ENCODE results near the gene NAXD. TPM values are rescaled to one million over a fixed set of nuclear protein-coding genes. Genes with fewer than 3 reads are reported as not detected.

The NAXD gene
- total and polyA plus RNA-seq, 10 of the 15 experiments (the other 5 are each of a cell fraction or from before 2014, with no cell fraction given) = 1.5 to 36.2 (median 23.8) TPM

DNA sequence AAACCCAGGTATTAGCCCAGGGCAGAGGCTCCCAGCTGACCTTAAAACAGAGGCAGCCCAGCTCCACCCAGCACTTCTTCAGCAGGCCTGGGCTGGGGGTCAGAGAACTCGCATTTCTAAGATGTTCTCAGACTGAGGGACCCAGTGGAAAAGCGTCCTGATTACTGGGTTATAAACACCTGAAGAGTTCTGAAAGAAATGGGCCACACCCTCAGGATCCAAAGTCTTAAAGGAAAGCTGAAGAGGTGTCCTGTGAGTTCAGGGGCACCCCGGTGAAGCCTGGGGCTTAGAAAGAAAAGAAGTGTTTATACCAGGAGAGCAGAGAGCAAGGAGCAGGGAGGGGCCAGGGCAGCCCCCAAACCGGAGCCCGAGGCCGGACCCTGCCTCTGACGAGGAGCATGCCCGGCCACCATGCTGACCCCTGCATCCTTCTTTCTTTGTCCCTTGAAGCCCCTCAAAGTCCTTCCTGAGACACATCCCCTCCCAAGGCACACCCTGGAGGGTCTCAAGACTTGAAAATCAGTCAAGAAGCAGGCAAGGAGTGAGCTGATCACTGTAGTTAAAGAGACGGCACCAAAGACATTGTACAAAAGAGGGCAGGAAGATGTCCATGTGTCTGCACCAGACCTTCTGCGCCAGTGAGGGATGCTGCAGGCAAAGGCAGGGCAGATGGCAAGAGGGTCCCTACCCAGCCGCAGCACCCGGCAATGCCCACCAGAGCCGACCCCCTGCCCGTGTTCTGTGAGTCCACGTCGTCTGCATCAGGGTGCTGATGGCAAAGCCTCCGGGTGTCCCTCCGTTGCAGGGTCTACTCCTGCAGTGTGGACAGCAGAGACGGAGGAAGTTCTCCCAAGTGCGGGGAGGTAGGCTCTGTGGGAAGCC is 43.2 kb upstream of the NAXD start:
- H4K20me1 ChIP-seq (ENCODE audit: control insufficient read depth, insufficient read depth) = no peaks in the 10 kb centered on the region
- BruUV-seq (replicated peaks) = no TSS peak
- no peaks in the 10 kb centered on the region for H3K79me2 ChIP-seq (ENCODE audit: control insufficient read depth, insufficient read depth, low read length)
- no peaks in the 10 kb centered on the region for H3K9me3 ChIP-seq (replicated peaks; ENCODE audit: control insufficient read depth, insufficient read depth, low read length)
- H3K9ac ChIP-seq (ENCODE audit: control insufficient read depth, insufficient read depth, low read length) = no peak overlapping the region
- FAIRE-seq (no peak), ATAC-seq (no peak), DNase-seq (ENCODE audit: low read depth, low spot score) (no peak)
- in situ Hi-C loops (cut with MboI) = no loop called here
- POLR2A ChIA-PET = no interaction called here
- no peaks in the 10 kb centered on the region; a peak in 1 of 4 replicates for H3K27me3 ChIP-seq (replicated peaks in 1 of 2; ENCODE audit: control insufficient read depth in 2 of 2, insufficient read depth in 2 of 2, low read length in 1 of 2)
- no peak overlapping the region for H3K27ac ChIP-seq (ENCODE audit: control insufficient read depth, insufficient read depth)
- SMC1A ChIA-PET (ENCODE audit: uncharacterized antibody, unreplicated experiment) = interaction anchor here (1.0 to 1.1 kb wide), 2 partner anchors 23 to 45 kb away, joined by 3 read pairs; no protein-coding TSS in a partner anchor
- H3K4me1 ChIP-seq (ENCODE audit: control insufficient read depth, insufficient read depth, low read length) = peaks cover 18% of the 10 kb centered on the region
- no peak overlapping the region for H2AFZ ChIP-seq (ENCODE audit: control insufficient read depth, low read depth, low read length)
- 55% methylated on average over 20 of the region's 20 CpGs for WGBS (ENCODE audit: insufficient coverage, insufficient replicate concordance, low lambda C conversion rate, missing lambda C conversion rate)
- no peaks in the 10 kb centered on the region for H3K36me3 ChIP-seq (ENCODE audit: control insufficient read depth in 2 of 2, insufficient read depth in 2 of 2, low read length in 1 of 2)
- H3K4me2 ChIP-seq (ENCODE audit: control insufficient read depth, insufficient read depth) = no peak overlapping the region
- intact Hi-C loops (cut with micrococcal nuclease; ENCODE audit: unreplicated experiment) = no loop called here
- CTCF ChIA-PET = no interaction called here
- H3K4me3 ChIP-seq = no peak overlapping the region
- RAD21 ChIA-PET (ENCODE audit: unreplicated experiment) = interaction anchor here (0.6 to 1.5 kb wide), 3 partner anchors 53 to 117 kb away, joined by 3 to 7 read pairs (median 4); no protein-coding TSS in a partner anchor
- TF ChIP-seq, protein P1, sequence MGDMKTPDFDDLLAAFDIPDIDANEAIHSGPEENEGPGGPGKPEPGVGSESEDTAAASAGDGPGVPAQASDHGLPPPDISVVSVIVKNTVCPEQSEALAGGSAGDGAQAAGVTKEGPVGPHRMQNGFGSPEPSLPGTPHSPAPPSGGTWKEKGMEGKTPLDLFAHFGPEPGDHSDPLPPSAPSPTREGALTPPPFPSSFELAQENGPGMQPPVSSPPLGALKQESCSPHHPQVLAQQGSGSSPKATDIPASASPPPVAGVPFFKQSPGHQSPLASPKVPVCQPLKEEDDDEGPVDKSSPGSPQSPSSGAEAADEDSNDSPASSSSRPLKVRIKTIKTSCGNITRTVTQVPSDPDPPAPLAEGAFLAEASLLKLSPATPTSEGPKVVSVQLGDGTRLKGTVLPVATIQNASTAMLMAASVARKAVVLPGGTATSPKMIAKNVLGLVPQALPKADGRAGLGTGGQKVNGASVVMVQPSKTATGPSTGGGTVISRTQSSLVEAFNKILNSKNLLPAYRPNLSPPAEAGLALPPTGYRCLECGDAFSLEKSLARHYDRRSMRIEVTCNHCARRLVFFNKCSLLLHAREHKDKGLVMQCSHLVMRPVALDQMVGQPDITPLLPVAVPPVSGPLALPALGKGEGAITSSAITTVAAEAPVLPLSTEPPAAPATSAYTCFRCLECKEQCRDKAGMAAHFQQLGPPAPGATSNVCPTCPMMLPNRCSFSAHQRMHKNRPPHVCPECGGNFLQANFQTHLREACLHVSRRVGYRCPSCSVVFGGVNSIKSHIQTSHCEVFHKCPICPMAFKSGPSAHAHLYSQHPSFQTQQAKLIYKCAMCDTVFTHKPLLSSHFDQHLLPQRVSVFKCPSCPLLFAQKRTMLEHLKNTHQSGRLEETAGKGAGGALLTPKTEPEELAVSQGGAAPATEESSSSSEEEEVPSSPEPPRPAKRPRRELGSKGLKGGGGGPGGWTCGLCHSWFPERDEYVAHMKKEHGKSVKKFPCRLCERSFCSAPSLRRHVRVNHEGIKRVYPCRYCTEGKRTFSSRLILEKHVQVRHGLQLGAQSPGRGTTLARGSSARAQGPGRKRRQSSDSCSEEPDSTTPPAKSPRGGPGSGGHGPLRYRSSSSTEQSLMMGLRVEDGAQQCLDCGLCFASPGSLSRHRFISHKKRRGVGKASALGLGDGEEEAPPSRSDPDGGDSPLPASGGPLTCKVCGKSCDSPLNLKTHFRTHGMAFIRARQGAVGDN (IDR thresholded peaks at IDR 0.05) = no peak
- no peak for TF ChIP-seq SPI1 (IDR thresholded peaks at IDR 0.05; ENCODE audit: borderline replicate concordance, insufficient read depth, low read depth, low read length)
- no peak for TF ChIP-seq CBX5 (IDR thresholded peaks at IDR 0.05; ENCODE audit: low read depth)
- TF ChIP-seq RFX5 (IDR thresholded peaks at IDR 0.05; ENCODE audit: low read depth, low read length) = no peak
- TF ChIP-seq, protein P2, sequence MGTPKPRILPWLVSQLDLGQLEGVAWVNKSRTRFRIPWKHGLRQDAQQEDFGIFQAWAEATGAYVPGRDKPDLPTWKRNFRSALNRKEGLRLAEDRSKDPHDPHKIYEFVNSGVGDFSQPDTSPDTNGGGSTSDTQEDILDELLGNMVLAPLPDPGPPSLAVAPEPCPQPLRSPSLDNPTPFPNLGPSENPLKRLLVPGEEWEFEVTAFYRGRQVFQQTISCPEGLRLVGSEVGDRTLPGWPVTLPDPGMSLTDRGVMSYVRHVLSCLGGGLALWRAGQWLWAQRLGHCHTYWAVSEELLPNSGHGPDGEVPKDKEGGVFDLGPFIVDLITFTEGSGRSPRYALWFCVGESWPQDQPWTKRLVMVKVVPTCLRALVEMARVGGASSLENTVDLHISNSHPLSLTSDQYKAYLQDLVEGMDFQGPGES (IDR thresholded peaks at IDR 0.05) = no peak
- no peak for TF ChIP-seq PAX5 (IDR thresholded peaks at IDR 0.05; ENCODE audit: borderline replicate concordance, low read depth, low read length)
- no peak for TF ChIP-seq YY1 (IDR thresholded peaks at IDR 0.05; ENCODE audit: low read depth, low read length)
- no peak for TF ChIP-seq CEBPB (IDR thresholded peaks at IDR 0.05; ENCODE audit: borderline replicate concordance in 1 of 2, low read depth in 2 of 2, low read length in 2 of 2)
- no peak for TF ChIP-seq STAT3 (IDR thresholded peaks at IDR 0.05; ENCODE audit: low read depth, low read length)
- no peak for TF ChIP-seq ZZZ3 (IDR thresholded peaks at IDR 0.05; ENCODE audit: control insufficient read depth, insufficient read length, low read depth)
- TF ChIP-seq, protein P3, sequence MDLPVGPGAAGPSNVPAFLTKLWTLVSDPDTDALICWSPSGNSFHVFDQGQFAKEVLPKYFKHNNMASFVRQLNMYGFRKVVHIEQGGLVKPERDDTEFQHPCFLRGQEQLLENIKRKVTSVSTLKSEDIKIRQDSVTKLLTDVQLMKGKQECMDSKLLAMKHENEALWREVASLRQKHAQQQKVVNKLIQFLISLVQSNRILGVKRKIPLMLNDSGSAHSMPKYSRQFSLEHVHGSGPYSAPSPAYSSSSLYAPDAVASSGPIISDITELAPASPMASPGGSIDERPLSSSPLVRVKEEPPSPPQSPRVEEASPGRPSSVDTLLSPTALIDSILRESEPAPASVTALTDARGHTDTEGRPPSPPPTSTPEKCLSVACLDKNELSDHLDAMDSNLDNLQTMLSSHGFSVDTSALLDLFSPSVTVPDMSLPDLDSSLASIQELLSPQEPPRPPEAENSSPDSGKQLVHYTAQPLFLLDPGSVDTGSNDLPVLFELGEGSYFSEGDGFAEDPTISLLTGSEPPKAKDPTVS (IDR thresholded peaks at IDR 0.05; ENCODE audit: low read depth, low read length) = no peak
- no peak for TF ChIP-seq KAT2A (conservative IDR thresholded peaks at IDR 0.05; ENCODE audit: control insufficient read depth, low read depth, low read length)
- no peak for TF ChIP-seq CHD1 (IDR thresholded peaks at IDR 0.05; ENCODE audit: low read depth, low read length)
- TF ChIP-seq NBN (IDR thresholded peaks at IDR 0.05) = no peak
- TF ChIP-seq, protein P4, sequence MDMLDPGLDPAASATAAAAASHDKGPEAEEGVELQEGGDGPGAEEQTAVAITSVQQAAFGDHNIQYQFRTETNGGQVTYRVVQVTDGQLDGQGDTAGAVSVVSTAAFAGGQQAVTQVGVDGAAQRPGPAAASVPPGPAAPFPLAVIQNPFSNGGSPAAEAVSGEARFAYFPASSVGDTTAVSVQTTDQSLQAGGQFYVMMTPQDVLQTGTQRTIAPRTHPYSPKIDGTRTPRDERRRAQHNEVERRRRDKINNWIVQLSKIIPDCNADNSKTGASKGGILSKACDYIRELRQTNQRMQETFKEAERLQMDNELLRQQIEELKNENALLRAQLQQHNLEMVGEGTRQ (IDR thresholded peaks at IDR 0.05; ENCODE audit: borderline replicate concordance, low read depth, low read length) = no peak
- no peak for TF ChIP-seq MEF2A (IDR thresholded peaks at IDR 0.05; ENCODE audit: insufficient read depth, low read depth, low read length)
